Psoas muscle (tissue), 8 donors: Measurements from ENCODE around the gene ZNF296. TPM values are rescaled to one million over a fixed set of nuclear protein-coding genes. Genes with fewer than 3 reads are reported as not detected.
"Not testable (repeated sequence)": the region's sequence is repeated elsewhere in the genome, so short reads cannot be mapped to it uniquely, and the experiment has no call there.

ENCODE experiments used
- ATAC-seq, 4 donors: fragments of 200-7000 bp; cut with Tn5 transposase; one replicate each; pipeline ENCODE4 v1.9.1; 2020; ENCODE audit warnings: moderate library complexity in 3 of 4, mild to moderate bottlenecking in 2 of 4
- DNase-seq, 2 donors: peaks; one replicate each; pipeline ENCODE4 v3.0.0-alpha.2; 2020
- H3K27ac ChIP-seq: fragments of 200-600 bp; one replicate; pipeline ENCODE4 v1.8.0; 2022
- H3K27me3 ChIP-seq, 3 donors: fragments of 200-600 bp in 1 of 3; one replicate each; pipeline versions ENCODE4 v1.6.1 to v1.8.0; 2013 to 2022; ENCODE audit warnings: low read length in 2 of 3, mild to moderate bottlenecking in 2 of 3, moderate library complexity in 1 of 3; ENCODE audit not compliant: insufficient read depth in 3 of 3
- H3K36me3 ChIP-seq, 2 donors: fragments of 200-600 bp in 1 of 2; one replicate each; pipeline versions ENCODE4 v1.6.1 to v1.8.0; 2013 to 2022; ENCODE audit warnings: low read depth in 1 of 2, mild to moderate bottlenecking in 1 of 2, moderate library complexity in 1 of 2; ENCODE audit not compliant: insufficient read depth in 1 of 2
- H3K4me1 ChIP-seq: fragments of 200-600 bp; one replicate; pipeline ENCODE4 v1.8.0; 2022
- H3K4me3 ChIP-seq: fragments of 200-600 bp; one replicate; pipeline ENCODE4 v1.8.0; 2022; ENCODE audit warnings: mild to moderate bottlenecking
- H3K9me3 ChIP-seq: fragments of 200-600 bp; one replicate; pipeline ENCODE4 v1.8.0; 2022
- CTCF ChIP-seq: fragments of 200-600 bp; IDR thresholded peaks from one replicate; pipeline ENCODE4 v1.8.0; 2022; ENCODE audit warnings: antibody characterized with exemption
- WGBS, 3 donors: extraction: QIAGEN DNeasy Blood & Tissue Kit; methylation state at CpG; one replicate each; pipeline versions ENCODE4 v1.1.6 to v1.1.7; 2013; 5-methylcytosine and 5-hydroxymethylcytosine counted together
- intact Hi-C, 2 donors: fragments of 100-400 bp; cut with DNase I; formaldehyde crosslinking; loops; one replicate each; pipeline versions ENCODE4 v1.11.0 to v1.14.2; 2022
- polyA plus RNA-seq, 3 donors: library from polyadenylated mRNA; stranded (reverse); fragments of 200-250 nt; gene quantifications; one replicate each; pipeline ENCODE4 v1.2.3, GENCODE V29; 2013
- total RNA-seq, 4 donors: library from RNA; stranded (reverse); fragmentation: NEBNext Ultra II Directional in 2 of 4; extraction: Animal tissue kit (Norgen Biotek cat#: 25700) in 2 of 4; gene quantifications; one replicate each; pipeline versions ENCODE4 v1.2.1 to v1.2.4, GENCODE V29; 2021 to 2023
- donor health status: healthy with polysubstance abuse.
- donor health status: DM: no; HTN: no; CAD: no; lungs with moderate emphysema.
- donor health status: Bipolar disorder and iron deficiency.
- donor health status: healthy.
- donor health status: DM: yes; HTN: yes; CAD: no.
- donor health status: DM: no; HTN: no; CAD: no.
- donor health status: DM: no; HTN: no; CAD: no.
- donor health status: DM: yes; HTN: yes; CAD: no.

ZNF296 gene
- total and polyA plus RNA-seq, 7 donors, result 0.22 to 0.73 (median 0.40) TPM; not detected in 1

- Histone ChIP-seq H3K36me3 (no peaks in the 10 kb centered on the region), H3K27ac (no peak overlapping the region), H3K4me1 (peaks cover 41% of the 10 kb centered on the region), H3K9me3 (no peaks in the 10 kb centered on the region), H3K27me3 (no peaks in the 10 kb centered on the region), H3K4me3 (no peak overlapping the region)
- ATAC-seq (no peak), DNase-seq (no peak)
- intact Hi-C loops, result no loop called here
- whole genome bisulfite sequencing, 3 donors, result 76 to 85% (median 80%) methylated on average over 9 of the region's 9 CpGs
- no peak for TF ChIP-seq CTCF
Measured at GRCh38 chr19:45113628-45114027, 37.4 kb upstream of the ZNF296 start.

GRCh38 chr19:45112111-45112827 lies 36.0 kb upstream of the ZNF296 start:
- TF ChIP-seq CTCF, result no peak
- Histone ChIP-seq H3K27ac (no peak overlapping the region), H3K9me3 (no peaks in the 10 kb centered on the region), H3K4me1 (peaks cover 29% of the 10 kb centered on the region), H3K27me3 (no peaks in the 10 kb centered on the region), H3K4me3 (no peak overlapping the region), H3K36me3 (no peaks in the 10 kb centered on the region)
- WGBS, 3 donors, result 89 to 91% (median 90%) methylated on average over 11 of the region's 11 CpGs
- intact Hi-C loops, result no loop called here
- DNase-seq (no peak), ATAC-seq (no peak)

- ATAC-seq, result peak; percentile 34 to 60 (median 46)
- intact Hi-C loops, result no loop called here
- WGBS, 3 donors, result 44 to 60% (median 58%) methylated on average over 5 of the region's 5 CpGs
- Histone ChIP-seq H3K9me3 (no peaks in the 10 kb centered on the region), H3K27ac (no peak overlapping the region), H3K4me1 (peaks cover 15% of the 10 kb centered on the region), H3K36me3 (no peaks in the 10 kb centered on the region), H3K4me3 (no peak overlapping the region), H3K27me3 (no peaks in the 10 kb centered on the region)
- DNase-seq, result no peak
- TF ChIP-seq CTCF, result no peak
Measured at GRCh38 chr19:45110851-45111266, 34.6 kb upstream of the ZNF296 start.

GRCh38 chr19:45107621-45108150 lies 31.4 kb upstream of the ZNF296 start:
- no peaks in the 10 kb centered on the region for H3K9me3 ChIP-seq
- intact Hi-C loops, result loop anchor here in 1 of 2 donors (10.0 kb wide), 1 partner anchor 877 kb away; no protein-coding TSS in a partner anchor
- no peaks in the 10 kb centered on the region for H3K27me3 ChIP-seq
- H3K36me3 ChIP-seq, result no peaks in the 10 kb centered on the region
- no peak overlapping the region for H3K4me3 ChIP-seq
- WGBS, 3 donors, result 75 to 79% (median 78%) methylated on average over 12 of the region's 12 CpGs
- ATAC-seq (no peak), DNase-seq (no peak)
- no peak overlapping the region for H3K27ac ChIP-seq
- no peak for TF ChIP-seq CTCF
- peaks cover 32% of the 10 kb centered on the region for H3K4me1 ChIP-seq

- H3K4me3 ChIP-seq, ATAC-seq, H3K27me3 ChIP-seq, H3K27ac ChIP-seq, H3K9me3 ChIP-seq, H3K36me3 ChIP-seq, DNase-seq: not testable (repeated sequence)
- peaks cover 44% of the 10 kb centered on the region for H3K4me1 ChIP-seq
- WGBS, 3 donors, result 88 to 94% (median 92%) methylated on average over 11 of the region's 11 CpGs
- intact Hi-C loops, result loop anchor here in 1 of 2 donors (10.0 kb wide), 1 partner anchor 878 kb away; no protein-coding TSS in a partner anchor
Measured at GRCh38 chr19:45106363-45106762, 30.1 kb upstream of the ZNF296 start.
